HEK293 (cell line): ENCODE data around the gene GDPD5.

Experiments used
- CTCF ChIA-PET: fragments of 350-600 bp; formaldehyde crosslinking; extraction: SDS; loops from one replicate; lab custom pipeline; 2021; ENCODE audit warnings: antibody characterized with exemption; lab: Yijun Ruan, JAX
- POLR2A ChIA-PET: fragments of 300-600 bp; formaldehyde crosslinking; extraction: SDS; loops from one replicate; lab custom pipeline; 2020; ENCODE audit warnings: antibody characterized with exemption, inconsistent platforms; lab: Yijun Ruan, JAX
- H3K27ac ChIP-seq: fragments of 200-500 bp; sonication (Bioruptor generic); 2 replicates; pipeline ENCODE4 v1.5.1; 2014; ENCODE audit warnings: low read depth, low read length, control low read depth, inconsistent platforms; ENCODE audit errors: extremely low read depth
- H3K36me3 ChIP-seq, 2 experiments: fragments of 200-500 bp in 1 of 2; sonication (Bioruptor generic) in 1 of 2; 1 replicate in 1 of 2; 2 replicates in 1 of 2; pipeline ENCODE4 v1.5.1; 2014 to 2017; ENCODE audit warnings: inconsistent platforms in 2 of 2, low read length in 2 of 2; ENCODE audit not compliant: control insufficient read depth in 2 of 2, insufficient read depth in 1 of 2
- H3K4me1 ChIP-seq: fragments of 200-500 bp; sonication (Bioruptor generic); 2 replicates; pipeline ENCODE4 v1.5.1; 2014; ENCODE audit warnings: mild to moderate bottlenecking, low read length, inconsistent platforms; ENCODE audit not compliant: control insufficient read depth, insufficient read depth
- H3K4me3 ChIP-seq: 2 replicates; pipeline ENCODE4 v1.5.1; 2011; ENCODE audit warnings: low read depth, mild to moderate bottlenecking, control low read depth, low read length, moderate library complexity
- H3K9me3 ChIP-seq: fragments of 200-500 bp; sonication (Bioruptor generic); 2 replicates; pipeline ENCODE4 v1.5.1; 2014; ENCODE audit warnings: low read depth, low read length, inconsistent platforms; ENCODE audit not compliant: control insufficient read depth, insufficient read depth
- BCL11A ChIP-seq: fragments of 450-650 bp; formaldehyde crosslinking; IDR thresholded peaks from 2 replicates; pipeline ENCODE4 v1.5.1; 2016; ENCODE audit warnings: low read depth, missing biosample characterization, missing genetic modification characterization
- ELK4 ChIP-seq: IDR thresholded peaks from 2 replicates; pipeline ENCODE4 v1.6.1; 2011; ENCODE audit warnings: mild to moderate bottlenecking, low read depth, low read length, borderline replicate concordance
- KLF10 ChIP-seq: fragments of 450-650 bp; IDR thresholded peaks from 2 replicates; pipeline ENCODE4 v1.5.1; 2018; ENCODE audit warnings: missing biosample characterization, mild to moderate bottlenecking, missing genetic modification characterization
- KLF7 ChIP-seq: fragments of 450-650 bp; formaldehyde crosslinking; IDR thresholded peaks from 2 replicates; pipeline ENCODE4 v1.5.1; 2016; ENCODE audit warnings: missing biosample characterization, missing genetic modification characterization, borderline replicate concordance
- KLF9 ChIP-seq: fragments of 450-650 bp; formaldehyde crosslinking; IDR thresholded peaks from 2 replicates; pipeline ENCODE4 v1.5.1; 2016; ENCODE audit warnings: missing biosample characterization, missing genetic modification characterization, low read depth
- SETDB1 ChIP-seq: IDR thresholded peaks from one replicate; pipeline ENCODE4 v1.6.1; 2017; ENCODE audit warnings: mild to moderate bottlenecking, low read length, moderate library complexity, mixed read lengths; ENCODE audit not compliant: insufficient read length
- ZBTB8A ChIP-seq: fragments of 450-650 bp; formaldehyde crosslinking; IDR thresholded peaks from 2 replicates; pipeline ENCODE4 v1.5.1; 2016; ENCODE audit warnings: missing biosample characterization, missing genetic modification characterization
- ZNF114 ChIP-seq: fragments of 450-650 bp; formaldehyde crosslinking; IDR thresholded peaks from 2 replicates; pipeline ENCODE4 v1.5.0; 2017; ENCODE audit warnings: missing biosample characterization, missing genetic modification characterization
- ZNF132 ChIP-seq: fragments of 450-650 bp; formaldehyde crosslinking; IDR thresholded peaks from 2 replicates; pipeline ENCODE4 v1.5.1; 2017; ENCODE audit warnings: missing biosample characterization, missing genetic modification characterization, borderline replicate concordance
- ZNF133 ChIP-seq: fragments of 450-650 bp; formaldehyde crosslinking; IDR thresholded peaks from 2 replicates; pipeline ENCODE4 v1.5.1; 2016; ENCODE audit warnings: missing biosample characterization, missing genetic modification characterization
- ZNF146 ChIP-seq: fragments of 450-650 bp; formaldehyde crosslinking; IDR thresholded peaks from 2 replicates; pipeline ENCODE4 v1.5.1; 2016; ENCODE audit warnings: missing biosample characterization, missing genetic modification characterization
- ZNF155 ChIP-seq: fragments of 450-650 bp; formaldehyde crosslinking; IDR thresholded peaks from 2 replicates; pipeline ENCODE4 v1.5.1; 2016; ENCODE audit warnings: missing biosample characterization, missing genetic modification characterization
- ZNF18 ChIP-seq: fragments of 450-650 bp; formaldehyde crosslinking; IDR thresholded peaks from 2 replicates; pipeline ENCODE4 v1.5.1; 2016; ENCODE audit warnings: missing biosample characterization, missing genetic modification characterization
- ZNF26 ChIP-seq: fragments of 450-650 bp; formaldehyde crosslinking; IDR thresholded peaks from 2 replicates; pipeline ENCODE4 v1.5.1; 2016; ENCODE audit warnings: missing biosample characterization, missing genetic modification characterization
- ZNF335 ChIP-seq: fragments of 450-650 bp; formaldehyde crosslinking; conservative IDR thresholded peaks from 2 replicates; pipeline ENCODE4 v1.5.1; 2016; ENCODE audit warnings: missing biosample characterization, missing genetic modification characterization
- ZNF610 ChIP-seq: fragments of 450-650 bp; formaldehyde crosslinking; IDR thresholded peaks from 2 replicates; pipeline ENCODE4 v1.5.1; 2016; ENCODE audit warnings: missing biosample characterization, missing genetic modification characterization, borderline replicate concordance
- ZNF629 ChIP-seq: fragments of 450-650 bp; formaldehyde crosslinking; IDR thresholded peaks from 2 replicates; pipeline ENCODE4 v1.5.1; 2017; ENCODE audit warnings: missing biosample characterization, missing genetic modification characterization
- ZNF777 ChIP-seq: fragments of 450-650 bp; formaldehyde crosslinking; IDR thresholded peaks from 2 replicates; pipeline ENCODE4 v1.5.1; 2017; ENCODE audit warnings: missing biosample characterization, missing genetic modification characterization, borderline replicate concordance
- ZNF830 ChIP-seq: fragments of 450-650 bp; IDR thresholded peaks from 2 replicates; pipeline ENCODE4 v1.5.0; 2018; ENCODE audit warnings: missing biosample characterization, missing genetic modification characterization, low read depth, mild to moderate bottlenecking, moderate library complexity
- TF ChIP-seq, protein P1 (sequence below): fragments of 450-650 bp; formaldehyde crosslinking; IDR thresholded peaks from 2 replicates; pipeline ENCODE4 v1.5.1; 2017; ENCODE audit warnings: missing biosample characterization, mild to moderate bottlenecking, missing genetic modification characterization, moderate library complexity
- TF ChIP-seq, protein P2 (sequence below): fragments of 450-650 bp; formaldehyde crosslinking; IDR thresholded peaks from 2 replicates; pipeline ENCODE4 v1.5.1; 2016; ENCODE audit warnings: missing biosample characterization, missing genetic modification characterization
- TF ChIP-seq, protein P3 (sequence below): fragments of 450-650 bp; formaldehyde crosslinking; IDR thresholded peaks from 2 replicates; pipeline ENCODE4 v1.5.1; 2016; ENCODE audit warnings: missing biosample characterization, missing genetic modification characterization
- TF ChIP-seq, protein P4 (sequence below): fragments of 450-650 bp; formaldehyde crosslinking; IDR thresholded peaks from 2 replicates; pipeline ENCODE4 v1.5.1; 2016; ENCODE audit warnings: missing biosample characterization, missing genetic modification characterization

GDPD5 gene

GRCh38 chr11:75467881-75468280 lies 57.9 kb downstream of the GDPD5 start (continued):
- TF ChIP-seq, protein P1, sequence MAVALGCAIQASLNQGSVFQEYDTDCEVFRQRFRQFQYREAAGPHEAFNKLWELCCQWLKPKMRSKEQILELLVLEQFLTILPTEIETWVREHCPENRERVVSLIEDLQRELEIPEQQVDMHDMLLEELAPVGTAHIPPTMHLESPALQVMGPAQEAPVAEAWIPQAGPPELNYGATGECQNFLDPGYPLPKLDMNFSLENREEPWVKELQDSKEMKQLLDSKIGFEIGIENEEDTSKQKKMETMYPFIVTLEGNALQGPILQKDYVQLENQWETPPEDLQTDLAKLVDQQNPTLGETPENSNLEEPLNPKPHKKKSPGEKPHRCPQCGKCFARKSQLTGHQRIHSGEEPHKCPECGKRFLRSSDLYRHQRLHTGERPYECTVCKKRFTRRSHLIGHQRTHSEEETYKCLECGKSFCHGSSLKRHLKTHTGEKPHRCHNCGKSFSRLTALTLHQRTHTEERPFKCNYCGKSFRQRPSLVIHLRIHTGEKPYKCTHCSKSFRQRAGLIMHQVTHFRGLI (tag by site-specific recombination), result no peak
- TF ChIP-seq, protein P2, sequence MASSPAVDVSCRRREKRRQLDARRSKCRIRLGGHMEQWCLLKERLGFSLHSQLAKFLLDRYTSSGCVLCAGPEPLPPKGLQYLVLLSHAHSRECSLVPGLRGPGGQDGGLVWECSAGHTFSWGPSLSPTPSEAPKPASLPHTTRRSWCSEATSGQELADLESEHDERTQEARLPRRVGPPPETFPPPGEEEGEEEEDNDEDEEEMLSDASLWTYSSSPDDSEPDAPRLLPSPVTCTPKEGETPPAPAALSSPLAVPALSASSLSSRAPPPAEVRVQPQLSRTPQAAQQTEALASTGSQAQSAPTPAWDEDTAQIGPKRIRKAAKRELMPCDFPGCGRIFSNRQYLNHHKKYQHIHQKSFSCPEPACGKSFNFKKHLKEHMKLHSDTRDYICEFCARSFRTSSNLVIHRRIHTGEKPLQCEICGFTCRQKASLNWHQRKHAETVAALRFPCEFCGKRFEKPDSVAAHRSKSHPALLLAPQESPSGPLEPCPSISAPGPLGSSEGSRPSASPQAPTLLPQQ (tag by site-specific recombination), result no peak
- TF ChIP-seq ZNF114 (no peak), ZNF146 (tag by site-specific recombination) (no peak), ZBTB8A (tag by site-specific recombination) (no peak), ZNF629 (tag by site-specific recombination) (no peak)

GRCh38 chr11:75467311-75467710 lies 58.4 kb downstream of the GDPD5 start:
- ChIA-PET CTCF (interaction anchor here (1.8 to 2.3 kb wide), 3 partner anchors 15 to 65 kb away, joined by 7 to 11 read pairs (median 8); no protein-coding TSS in a partner anchor), POLR2A (no interaction called here)
- TF ChIP-seq ZNF18 (tag by site-specific recombination) (no peak), ZNF132 (tag by site-specific recombination) (no peak), ZNF610 (tag by site-specific recombination) (no peak), ZNF777 (no peak), KLF10 (tag by site-specific recombination) (no peak), ZNF133 (tag by site-specific recombination) (no peak), ZNF155 (no peak), ZNF830 (tag by site-specific recombination) (no peak), ZNF335 (tag by site-specific recombination) (no peak), SETDB1 (no peak), ELK4 (no peak), ZNF26 (tag by site-specific recombination) (no peak), BCL11A (no peak), KLF7 (tag by site-specific recombination) (no peak), KLF9 (tag by site-specific recombination) (no peak)
- TF ChIP-seq, protein P3, sequence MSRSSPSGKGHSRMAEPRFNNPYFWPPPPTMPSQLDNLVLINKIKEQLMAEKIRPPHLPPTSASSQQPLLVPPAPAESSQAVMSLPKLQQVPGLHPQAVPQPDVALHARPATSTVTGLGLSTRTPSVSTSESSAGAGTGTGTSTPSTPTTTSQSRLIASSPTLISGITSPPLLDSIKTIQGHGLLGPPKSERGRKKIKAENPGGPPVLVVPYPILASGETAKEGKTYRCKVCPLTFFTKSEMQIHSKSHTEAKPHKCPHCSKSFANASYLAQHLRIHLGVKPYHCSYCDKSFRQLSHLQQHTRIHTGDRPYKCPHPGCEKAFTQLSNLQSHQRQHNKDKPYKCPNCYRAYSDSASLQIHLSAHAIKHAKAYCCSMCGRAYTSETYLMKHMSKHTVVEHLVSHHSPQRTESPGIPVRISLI (tag by site-specific recombination), result no peak
- TF ChIP-seq, protein P4, sequence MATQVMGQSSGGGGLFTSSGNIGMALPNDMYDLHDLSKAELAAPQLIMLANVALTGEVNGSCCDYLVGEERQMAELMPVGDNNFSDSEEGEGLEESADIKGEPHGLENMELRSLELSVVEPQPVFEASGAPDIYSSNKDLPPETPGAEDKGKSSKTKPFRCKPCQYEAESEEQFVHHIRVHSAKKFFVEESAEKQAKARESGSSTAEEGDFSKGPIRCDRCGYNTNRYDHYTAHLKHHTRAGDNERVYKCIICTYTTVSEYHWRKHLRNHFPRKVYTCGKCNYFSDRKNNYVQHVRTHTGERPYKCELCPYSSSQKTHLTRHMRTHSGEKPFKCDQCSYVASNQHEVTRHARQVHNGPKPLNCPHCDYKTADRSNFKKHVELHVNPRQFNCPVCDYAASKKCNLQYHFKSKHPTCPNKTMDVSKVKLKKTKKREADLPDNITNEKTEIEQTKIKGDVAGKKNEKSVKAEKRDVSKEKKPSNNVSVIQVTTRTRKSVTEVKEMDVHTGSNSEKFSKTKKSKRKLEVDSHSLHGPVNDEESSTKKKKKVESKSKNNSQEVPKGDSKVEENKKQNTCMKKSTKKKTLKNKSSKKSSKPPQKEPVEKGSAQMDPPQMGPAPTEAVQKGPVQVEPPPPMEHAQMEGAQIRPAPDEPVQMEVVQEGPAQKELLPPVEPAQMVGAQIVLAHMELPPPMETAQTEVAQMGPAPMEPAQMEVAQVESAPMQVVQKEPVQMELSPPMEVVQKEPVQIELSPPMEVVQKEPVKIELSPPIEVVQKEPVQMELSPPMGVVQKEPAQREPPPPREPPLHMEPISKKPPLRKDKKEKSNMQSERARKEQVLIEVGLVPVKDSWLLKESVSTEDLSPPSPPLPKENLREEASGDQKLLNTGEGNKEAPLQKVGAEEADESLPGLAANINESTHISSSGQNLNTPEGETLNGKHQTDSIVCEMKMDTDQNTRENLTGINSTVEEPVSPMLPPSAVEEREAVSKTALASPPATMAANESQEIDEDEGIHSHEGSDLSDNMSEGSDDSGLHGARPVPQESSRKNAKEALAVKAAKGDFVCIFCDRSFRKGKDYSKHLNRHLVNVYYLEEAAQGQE (tag by site-specific recombination), result no peak

More at GRCh38 chr11:75467311-75467710, 58.4 kb downstream of the GDPD5 start:
- H3K27ac ChIP-seq, result no peak overlapping the region
- H3K4me3 ChIP-seq, result no peak overlapping the region
- no peaks in the 10 kb centered on the region for H3K4me1 ChIP-seq
- no peaks in the 10 kb centered on the region for H3K9me3 ChIP-seq
- no peaks in the 10 kb centered on the region for H3K36me3 ChIP-seq
